ENCODE measurements around the gene DCTN5.
"Not testable (repeated sequence)": the region's sequence is repeated elsewhere in the genome, so short reads cannot be mapped to it uniquely, and the experiment has no call there.

The DCTN5 gene

DNA sequence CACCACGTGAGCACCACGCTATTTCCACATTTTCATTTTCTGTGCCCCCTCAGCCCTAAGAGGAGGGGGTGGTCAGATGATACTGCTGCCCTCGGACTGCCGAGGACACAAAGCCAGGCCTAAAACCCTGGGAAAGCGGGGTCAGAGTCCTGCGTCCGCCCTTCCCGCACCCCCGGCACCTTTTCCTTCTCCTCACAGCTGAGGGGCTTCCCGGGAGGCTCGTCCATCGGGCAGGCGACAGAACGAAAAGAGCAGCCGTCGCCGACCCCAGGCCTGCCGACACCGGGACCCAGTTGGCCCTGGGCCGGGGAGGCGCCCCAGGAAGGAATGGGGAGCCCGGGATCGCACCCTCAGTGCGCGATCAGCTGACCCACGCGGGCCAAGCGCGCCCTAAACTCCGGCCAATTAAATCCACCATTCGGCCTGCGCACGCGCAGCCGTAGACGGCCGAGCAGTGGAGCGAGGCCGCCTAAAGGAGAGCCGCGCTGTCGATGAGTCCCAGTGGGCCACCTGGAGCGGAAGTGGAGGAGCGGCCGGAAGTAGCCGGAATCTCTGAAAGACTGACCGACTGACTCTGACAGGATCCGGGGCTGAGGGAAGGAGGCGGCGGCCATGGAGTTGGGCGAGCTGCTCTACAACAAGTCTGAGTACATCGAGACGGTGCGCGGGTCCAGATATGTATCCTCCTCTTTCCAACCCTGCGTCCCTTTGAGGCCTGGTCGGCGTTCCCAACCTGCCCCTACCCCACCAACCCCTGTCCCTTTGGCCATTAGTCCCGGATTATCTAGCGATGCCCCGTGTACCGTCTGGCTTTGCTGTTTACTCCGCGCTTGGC lies at the start of gene DCTN5, which contains the start of gene PALB2:
Gene DCTN5, plus strand, starts transcription at position 536 of the 835 bp plus-strand sequence. Its CDS starts 77 bp downstream, at position 613.
Gene PALB2, minus strand, starts transcription at position 380 of the 835 bp plus-strand sequence. Its CDS starts 153 bp downstream, at position 227.
- peak; percentile 82 for DNase-seq

GRCh38 chr16:23594186-23594585 lies 47.1 kb upstream of the DCTN5 start:
- DNase-seq, result no peak

DNA sequence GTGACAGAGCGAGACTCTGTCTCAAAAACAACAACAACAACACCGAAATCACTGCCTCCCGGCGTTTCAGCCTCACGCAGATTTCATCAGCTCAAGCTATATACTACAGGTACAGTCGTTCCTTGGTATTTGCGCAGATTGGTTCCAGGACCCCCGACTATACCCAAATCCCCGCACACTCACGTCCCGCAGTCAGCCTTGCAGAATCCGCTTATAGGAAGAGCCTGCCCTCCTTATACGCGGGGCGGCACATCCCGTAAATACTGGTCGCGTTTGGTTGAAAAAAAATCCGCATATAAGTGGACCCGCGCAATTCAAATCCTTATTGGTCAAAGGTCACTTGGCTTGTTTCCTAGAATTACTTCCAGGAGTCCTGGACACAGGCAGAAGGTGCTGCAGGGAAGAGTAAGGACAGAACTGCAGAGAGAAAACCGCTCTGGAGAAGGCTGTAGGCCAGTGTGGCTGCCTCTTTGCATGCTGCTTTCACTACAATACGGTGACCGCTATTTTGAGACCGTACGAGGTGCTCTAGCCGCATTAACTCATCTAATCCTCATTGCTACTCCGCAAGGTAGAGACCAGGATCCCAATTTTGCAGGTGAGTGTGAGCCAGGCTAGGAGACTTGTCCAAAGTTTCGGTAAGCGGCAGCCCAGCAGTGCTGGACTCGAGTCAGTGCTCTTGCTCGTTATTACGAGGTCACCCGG lies 45.9 kb upstream of the DCTN5 start:
- no peak for DNase-seq

- DNase-seq, result peak; percentile 92
Measured at GRCh38 chr16:23595951-23596720, 45.1 kb upstream of the DCTN5 start, which contains the start of gene NDUFAB1. TSS of gene NDUFAB1 (minus strand) at chr16:23596316. CDS start at chr16:23596290, 26 bp downstream.

DNA sequence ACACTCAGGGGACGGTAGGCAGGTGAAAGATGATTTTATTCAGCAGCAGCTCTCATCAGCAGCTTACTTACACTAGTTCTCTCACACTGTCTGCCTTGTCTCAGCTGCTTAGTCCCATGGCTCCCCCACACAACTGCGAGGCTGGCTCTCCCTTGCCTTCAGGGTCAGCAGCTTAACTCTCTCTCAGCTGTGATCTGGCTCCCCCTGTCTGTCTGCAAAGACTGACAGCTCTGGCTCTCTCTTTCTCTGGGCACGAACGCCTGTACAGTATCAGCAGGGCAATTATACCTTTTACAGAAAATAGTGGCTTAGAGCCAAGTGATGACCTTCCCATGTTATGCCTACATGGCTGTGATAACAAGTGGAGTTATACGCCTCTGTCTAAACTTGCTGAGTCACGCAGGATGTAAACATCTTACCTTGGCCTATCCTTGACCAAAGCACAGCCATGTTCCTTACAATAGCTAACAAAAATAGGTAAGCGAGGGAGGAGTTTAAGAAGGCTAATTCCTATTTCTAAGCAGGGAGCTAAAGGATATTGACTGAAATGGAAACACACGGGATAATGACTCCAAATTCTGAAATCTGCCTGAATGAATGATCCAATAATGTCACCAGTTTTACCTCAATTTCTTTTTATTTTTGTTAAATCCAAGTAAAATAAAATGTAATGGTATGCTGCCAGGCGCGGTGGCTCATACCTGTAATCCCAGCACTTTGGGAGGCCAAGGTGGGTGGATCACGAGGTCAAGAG lies 44.1 kb upstream of the DCTN5 start:
- peak; percentile 2 for DNase-seq

DNA sequence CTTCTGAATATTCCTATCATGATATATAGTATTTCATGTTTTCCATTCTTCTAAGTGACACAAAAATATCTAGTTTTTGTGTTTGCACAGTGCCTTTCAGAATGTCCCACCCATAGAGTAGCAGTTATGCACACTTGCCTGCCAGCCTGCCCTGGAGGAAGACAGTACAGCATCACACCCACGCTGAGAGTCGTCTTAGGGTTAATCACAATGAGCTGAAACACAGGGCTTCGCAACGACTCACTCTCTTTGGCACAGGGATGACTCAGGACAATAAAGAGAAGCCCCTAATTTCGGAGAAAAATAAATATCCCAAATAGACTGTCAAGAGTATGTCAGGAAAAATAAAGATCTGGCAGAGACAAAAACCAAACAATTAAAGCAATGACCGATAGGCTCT lies 33.5 kb upstream of the DCTN5 start:
- DNase-seq, result no peak

DNA sequence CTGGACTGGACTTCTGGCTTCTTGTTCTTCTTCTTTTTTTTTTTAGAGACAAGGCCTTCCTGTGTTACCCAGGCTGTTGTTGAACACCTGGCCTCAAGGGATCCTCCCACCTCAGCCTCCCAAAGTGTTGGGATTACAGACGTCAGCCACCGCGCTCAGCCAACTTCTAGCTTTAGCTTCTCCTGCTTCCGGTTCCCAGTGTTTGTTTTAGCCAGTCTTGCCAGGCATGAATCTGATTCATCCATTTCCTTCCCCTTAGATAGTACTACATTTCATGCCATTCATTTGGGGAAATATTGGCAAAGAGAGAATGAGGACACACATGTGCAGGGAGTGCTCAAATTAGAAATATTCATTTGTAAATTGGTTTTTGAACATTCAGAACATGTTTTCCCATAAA lies 33.1 kb upstream of the DCTN5 start:
- DNase-seq, result no peak

DNA sequence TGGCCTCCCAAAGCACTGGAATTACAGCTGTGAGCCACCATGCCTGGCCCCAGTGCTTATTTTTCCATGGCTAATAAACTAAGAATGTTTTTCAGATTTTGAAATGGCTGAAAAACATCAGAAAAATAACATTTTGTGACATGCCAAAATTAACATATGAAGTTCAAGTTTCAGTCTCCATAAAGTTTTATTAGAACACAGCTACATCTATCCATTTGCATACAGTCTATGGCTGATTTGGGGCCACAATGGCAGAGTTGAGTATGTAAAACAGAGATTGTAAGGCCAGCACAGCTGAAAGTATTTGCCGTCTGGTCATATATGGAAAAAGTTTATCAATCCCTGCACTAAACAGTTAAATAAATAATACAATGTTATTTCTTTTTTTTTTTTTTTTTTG lies 31.3 kb upstream of the DCTN5 start:
- no peak for DNase-seq

GRCh38 chr16:23610905-23611304 lies 30.4 kb upstream of the DCTN5 start:
- not testable (repeated sequence) for DNase-seq

DNA sequence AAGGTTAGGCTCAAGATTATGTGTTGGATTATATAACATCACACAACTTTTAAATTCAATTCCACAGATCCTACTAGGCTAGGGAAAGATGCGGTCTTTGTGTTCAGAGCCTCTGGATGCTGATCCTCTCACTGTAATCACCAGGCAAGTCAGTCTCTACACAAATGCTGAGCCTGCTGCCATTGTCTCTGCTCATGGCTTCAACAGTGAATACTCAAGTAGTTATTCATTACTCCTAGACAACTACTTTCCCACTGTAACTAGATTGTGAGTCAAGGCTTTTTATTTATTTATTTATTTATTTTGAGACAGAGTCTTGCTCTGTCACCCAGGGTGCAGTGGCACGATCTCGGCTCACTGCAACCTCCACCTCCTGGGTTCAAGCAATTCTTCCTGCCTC lies 29.3 kb upstream of the DCTN5 start:
- DNase-seq, result no peak

DNA sequence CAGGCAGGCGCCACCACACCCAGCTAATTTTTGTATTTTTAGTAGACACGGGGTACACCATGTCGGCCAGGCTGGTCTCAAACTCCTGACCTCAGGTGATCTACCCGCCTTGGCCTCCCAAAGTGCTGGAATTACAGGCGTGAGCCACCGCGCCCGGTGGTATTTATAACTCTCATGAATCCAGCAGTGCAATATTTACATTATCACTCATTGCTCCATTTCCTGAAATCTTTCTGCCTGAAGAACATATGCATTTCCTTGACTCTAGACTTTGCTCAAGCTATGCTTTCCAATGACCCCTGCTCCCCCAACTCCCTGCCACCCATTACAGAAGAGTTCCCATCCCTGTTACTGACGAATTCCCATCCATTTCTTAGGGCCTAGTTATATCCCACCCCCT lies 25.5 kb upstream of the DCTN5 start:
- no peak for DNase-seq

- no peak for DNase-seq
Measured at GRCh38 chr16:23624092-23624491, 17.2 kb upstream of the DCTN5 start.

GRCh38 chr16:23629516-23629915 lies 11.8 kb upstream of the DCTN5 start:
- DNase-seq, result no peak

DNA sequence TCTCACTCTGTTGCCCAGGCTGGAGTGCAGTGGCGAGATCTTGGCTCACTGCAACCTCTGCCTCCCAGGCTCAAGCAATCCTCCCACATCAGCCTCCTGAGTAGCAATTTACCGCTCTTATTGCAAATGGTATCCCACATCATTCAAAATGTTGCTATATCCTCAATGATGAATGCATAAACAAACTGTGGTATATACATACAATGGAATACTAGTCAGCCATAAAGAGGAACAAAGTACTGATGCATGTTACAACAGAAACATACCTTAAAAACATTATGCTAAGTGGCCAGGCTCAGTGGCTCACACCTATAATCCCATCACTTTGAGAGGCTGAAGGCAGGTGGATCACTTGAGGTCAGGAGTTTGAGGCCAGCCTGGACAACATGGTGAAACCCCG lies 9.4 kb upstream of the DCTN5 start:
- DNase-seq, result not testable (repeated sequence)

DNA sequence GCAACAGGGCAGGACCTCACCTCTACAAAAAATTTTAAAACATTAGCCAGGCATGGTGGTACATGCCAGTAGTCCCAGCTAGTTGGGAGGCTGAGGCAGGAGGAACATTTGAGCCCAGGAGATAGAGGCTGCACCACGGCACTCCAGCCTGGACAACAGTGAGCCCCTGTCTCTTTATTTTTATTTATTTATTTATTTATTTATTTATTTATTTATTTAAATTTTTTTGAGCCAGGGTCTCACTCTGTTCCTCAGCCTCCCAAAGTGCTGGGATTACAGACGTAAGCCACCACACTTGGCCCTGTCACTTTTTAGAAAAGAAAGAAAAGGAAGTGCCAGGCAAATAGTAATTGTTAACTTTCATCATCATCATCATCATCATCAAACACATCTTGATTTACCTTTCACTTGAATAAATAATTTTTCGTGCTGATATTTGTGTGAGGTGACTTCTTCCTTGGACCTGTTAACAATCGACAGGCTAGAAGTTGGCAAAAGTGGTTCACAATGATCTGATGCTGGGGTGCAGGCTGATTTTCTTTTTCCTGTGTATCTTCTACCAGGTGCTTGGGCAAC lies 6.7 kb upstream of the DCTN5 start:
- DNase-seq, result no peak

DNA sequence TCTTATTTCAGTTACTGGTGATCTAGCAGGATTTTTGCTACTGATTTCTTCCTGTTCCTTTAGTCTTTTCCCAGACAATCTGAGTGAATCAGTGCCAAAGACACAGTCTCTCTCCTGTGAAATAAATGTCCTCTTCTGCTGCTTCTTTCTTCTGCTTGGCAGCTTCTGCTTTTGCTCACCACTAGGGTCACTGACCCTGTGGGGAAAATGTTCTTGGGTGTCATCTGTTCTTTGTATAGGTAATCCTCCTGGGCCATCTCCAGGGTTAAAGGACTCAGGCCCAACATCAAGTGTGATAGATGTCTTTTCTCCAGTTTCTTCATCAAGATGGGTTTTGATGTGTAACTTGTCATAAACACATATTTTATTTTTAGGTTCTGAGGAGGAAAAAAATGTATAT lies 5.3 kb upstream of the DCTN5 start:
- no peak for DNase-seq

DNA sequence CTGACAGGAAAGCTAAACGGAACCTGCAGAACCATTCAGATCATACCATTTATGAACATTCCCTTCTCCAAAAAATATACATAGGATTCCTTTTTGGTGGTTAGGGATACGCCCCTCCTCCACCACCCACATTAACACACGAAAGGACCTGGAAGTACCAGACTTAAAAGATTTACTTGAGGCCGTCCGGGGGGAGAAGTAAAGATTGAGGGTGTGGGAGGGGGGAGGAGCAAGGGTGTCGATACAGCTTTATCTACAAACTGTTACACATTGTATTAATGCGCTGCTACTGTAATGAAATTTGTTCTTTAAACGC lies 693 bp upstream of the DCTN5 start:
- DNase-seq, result no peak

- DNase-seq, result no peak
Measured at GRCh38 chr16:23642246-23642774, 1.0 kb downstream of the DCTN5 start.

GRCh38 chr16:23650674-23651416 lies 9.6 kb downstream of the DCTN5 start:
- no peak for DNase-seq

- DNase-seq, result no peak
Measured at GRCh38 chr16:23651943-23652468, 10.7 kb downstream of the DCTN5 start.

DNA sequence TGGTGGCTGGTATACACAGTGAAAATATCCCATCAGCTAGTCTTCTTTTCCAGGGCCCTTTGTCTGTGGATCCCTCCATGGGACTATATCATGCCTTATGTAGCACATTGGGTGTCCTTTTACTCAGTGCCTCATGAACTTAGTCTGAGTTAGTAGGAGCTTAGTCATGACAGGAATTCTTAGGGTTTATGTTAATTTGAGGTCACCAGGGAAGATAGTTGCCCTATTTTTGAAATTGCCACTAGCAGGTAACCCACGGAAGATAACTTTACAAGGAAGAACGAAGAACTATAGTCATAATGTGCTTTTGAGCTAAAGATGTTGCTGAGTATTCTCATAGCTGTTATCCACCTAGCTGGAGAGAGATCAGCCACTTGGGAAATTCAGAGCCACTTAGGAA lies 22.7 kb downstream of the DCTN5 start:
- no peak for DNase-seq
